Measurements from ENCODE around the gene C1R.
"Not testable (repeated sequence)": the region's sequence is repeated elsewhere in the genome, so short reads cannot be mapped to it uniquely, and the experiment has no call there.

The C1R gene

DNA sequence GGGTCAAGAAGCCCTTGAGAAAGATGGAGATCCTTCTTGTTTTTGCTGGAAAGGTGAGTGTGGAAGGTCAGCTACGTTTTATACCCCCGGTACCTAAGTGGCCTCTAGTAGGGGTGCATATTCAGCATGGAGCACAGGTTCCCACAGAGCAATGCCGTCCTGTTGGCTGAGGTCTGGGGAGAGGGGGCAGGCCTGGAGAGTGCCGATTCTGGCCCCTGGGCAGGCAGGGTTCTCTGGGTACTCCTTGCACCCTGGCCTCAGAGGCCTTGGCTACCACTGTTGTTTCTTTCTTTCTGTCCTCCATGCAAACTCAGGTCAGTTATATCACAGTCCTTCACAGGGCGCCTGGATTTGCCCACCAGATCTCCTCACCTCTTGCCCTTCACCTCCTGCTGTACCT is 27.9 kb upstream of the C1R start:
- no peak for DNase-seq (ENCODE audit: low spot score)

DNA sequence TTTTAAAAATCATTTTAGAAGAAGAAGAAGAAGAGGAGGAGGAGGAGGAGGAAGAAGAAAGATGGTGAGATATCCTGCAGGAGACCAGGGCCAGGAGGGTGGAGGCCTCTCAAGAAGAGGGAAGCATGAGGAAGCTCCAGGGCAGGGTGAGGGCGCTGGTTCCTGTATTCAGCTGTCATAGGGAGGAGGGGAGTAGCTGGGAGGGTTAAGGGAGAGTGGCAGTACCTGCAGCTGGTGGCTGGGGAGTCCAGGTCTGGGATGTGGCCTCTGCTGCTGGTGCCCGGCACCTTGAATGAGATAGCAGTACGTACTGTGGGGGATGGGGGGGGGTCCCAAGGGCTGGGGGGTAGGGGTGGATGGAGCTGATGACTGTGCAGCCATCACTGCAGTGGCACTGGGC is 26.6 kb upstream of the C1R start:
- no peak for DNase-seq (ENCODE audit: low spot score)

DNA sequence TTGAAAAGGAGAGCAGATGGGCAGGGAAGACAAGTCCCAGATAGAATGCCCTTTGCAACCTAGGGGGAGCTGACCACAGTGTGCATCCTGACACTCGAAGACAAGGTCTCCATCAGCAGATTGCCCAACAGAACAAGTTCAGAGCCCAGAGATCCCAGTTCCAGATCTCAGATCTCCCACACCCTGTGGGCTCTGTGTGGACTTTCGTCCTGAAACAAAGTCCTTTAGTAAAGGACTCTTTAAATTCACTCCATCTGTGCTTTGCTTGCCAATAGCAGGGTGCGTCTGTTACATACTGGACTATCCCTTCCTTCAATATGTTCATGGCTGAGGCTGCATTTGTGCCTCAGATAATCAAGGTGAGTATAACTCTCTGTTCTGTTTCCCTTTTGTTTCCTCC is 25.4 kb upstream of the C1R start:
- no peak for DNase-seq (ENCODE audit: low spot score)

DNA sequence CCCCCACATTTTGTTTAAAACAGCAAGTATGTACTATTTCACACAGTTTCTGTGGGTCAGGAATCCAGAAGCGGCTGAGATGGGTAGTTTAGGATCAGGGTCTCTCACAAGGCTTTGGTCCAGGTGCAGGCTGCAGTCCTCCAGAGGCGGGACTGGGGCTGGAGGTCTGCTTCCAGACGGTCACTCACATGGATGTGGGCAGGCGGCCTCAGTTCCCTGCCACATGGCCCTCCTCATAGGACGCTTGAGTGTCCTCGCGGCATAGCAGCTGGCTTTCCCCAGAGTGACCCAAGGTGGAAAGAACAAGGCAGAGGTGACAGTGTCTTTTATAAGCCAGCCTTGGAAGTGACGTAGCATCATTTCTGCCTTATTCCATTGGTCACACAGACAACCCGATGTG is 24.7 kb upstream of the C1R start:
- no peak for DNase-seq (ENCODE audit: low spot score)

DNA sequence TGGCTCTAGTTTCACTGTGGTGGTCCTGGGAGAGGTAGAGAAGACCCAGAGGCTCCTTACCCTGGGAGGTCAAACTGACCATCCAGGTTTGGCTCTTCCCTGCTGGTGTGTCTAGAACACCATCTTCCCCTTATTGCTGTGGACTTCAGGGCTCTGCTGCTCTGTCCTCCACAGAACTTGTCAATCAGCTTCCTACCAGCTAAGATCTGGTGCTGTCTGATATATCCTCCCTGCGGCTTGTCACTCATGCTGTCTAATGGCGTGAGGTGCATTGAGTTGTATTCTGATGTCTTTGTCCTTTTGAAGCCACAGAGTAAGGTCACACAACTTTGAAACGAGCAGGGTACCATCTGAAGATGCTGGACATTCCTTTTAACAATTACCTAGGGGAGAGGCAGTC is 24.0 kb upstream of the C1R start:
- no peak for DNase-seq (ENCODE audit: low spot score)

DNA sequence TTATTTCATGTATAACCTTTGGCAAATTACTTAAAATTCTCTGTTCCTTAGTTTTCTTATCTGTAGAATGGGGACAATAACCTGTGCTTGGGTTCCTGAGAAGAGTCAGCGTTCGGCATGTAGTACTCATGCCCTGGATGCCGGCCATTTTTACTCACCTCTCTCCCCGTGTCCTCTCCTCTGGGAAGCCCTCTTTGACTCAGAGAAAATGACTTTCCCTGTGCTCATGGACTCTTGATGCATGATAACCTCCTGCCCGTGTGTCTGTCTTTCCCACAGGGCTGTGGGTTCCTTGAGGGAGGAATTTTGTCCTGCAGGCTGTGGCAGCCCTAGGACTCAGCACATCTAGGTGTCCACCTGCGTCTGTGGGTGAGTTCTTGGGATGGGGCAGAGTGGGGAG is 22.6 kb upstream of the C1R start:
- DNase-seq (ENCODE audit: low spot score) = no peak

DNA sequence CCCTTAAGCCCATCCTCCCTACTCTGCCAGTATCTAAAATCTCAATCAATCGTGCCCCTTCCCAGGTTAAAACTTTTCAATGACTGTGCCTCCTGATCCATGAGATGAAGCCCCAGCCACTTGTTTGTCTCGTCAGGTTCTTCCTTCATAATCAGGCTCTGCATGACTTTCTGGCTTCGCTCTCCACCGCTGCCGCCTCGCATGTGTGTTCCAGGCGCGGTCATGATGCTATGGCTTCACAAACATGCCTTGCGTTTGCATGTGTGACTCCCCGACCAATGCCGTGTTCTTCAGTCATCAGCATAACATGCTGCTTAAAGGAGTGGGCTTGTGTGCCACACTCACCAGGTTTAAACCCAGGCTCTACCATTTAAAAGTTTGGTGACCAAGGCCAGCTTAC is 21.8 kb upstream of the C1R start:
- DNase-seq (ENCODE audit: low spot score) = no peak

DNA sequence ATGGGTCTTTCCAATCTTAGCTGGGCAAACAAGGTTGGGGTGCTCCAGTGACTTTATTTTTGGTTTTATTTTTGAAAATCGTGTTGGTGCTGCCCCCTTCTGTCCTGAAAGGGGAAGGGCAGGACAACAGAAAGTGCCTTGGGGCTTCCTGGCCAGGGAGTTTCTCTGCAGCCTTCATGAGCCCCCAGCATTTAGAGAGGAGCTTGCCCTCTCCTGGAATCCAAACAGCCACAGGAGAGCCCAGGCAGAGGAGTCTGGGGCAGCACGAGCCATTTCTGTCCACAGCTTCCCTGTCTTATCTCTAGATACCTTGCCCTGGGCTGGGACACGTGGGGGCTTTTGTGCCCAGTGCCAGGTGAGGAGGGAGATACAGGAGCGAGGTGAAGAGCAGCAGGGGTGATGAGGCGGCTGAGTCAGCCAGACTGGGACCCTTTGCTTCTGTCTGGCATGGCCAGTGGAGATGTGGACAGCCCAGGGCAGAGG is 21.2 kb upstream of the C1R start:
- no peak for DNase-seq (ENCODE audit: low spot score)

DNA sequence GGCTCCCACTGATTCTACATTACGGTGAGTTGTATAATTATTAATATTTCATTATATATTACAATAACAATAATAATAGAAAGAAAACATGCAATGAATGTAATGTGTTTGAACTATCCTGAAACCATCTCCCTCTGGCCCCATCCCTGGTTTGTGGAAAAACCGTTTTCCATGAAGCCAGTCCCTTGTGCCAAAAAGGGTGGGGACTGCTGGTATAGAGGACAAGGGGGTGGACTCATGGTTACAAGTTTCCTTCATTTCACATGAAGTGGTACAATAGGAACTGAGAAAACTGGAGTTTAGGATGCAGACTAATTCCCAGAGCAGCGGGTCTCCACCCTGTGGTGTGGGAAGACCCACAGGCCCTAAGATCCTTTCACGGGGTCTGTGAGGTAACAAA is 19.8 kb upstream of the C1R start:
- no peak for DNase-seq (ENCODE audit: low spot score)

DNA sequence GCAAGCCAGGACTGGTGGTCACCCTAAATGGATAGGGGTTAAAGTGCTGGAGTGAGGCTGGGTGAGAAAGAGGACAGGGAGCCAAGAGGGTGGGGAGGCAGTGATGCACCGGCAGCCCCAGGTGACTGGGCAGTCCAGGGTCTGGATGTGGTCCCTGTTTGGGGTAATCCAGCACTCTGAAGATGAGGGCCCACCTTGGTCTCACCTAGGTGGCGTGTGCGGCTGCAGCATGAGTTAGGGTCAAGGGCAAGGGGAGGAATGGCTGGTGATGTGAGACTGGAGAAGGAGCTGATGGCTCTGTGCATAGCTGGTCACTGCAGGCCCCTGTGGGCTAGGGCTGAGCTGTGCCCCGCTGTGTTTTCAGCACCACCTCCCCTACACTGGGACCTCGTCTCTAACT is 18.4 kb upstream of the C1R start:
- DNase-seq (ENCODE audit: low spot score) = no peak

DNA sequence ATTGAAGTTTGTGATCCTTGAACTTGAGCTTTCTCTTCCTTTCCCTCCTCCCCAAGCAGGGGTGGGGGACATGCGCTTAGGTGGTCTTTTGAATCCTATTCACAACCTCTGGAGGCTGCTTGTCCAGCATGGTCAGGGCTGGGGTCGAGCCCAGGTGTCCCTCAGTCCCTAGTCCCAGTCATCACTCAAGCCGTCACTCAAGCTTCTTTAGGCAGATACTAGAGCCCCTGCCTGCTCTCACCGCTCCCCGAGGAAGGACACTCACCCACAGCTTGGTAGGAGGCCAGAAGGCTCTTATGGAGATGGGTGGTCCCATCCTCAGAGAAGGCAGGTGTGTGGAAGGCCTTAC is 17.3 kb upstream of the C1R start:
- DNase-seq (ENCODE audit: low spot score) = no peak

DNA sequence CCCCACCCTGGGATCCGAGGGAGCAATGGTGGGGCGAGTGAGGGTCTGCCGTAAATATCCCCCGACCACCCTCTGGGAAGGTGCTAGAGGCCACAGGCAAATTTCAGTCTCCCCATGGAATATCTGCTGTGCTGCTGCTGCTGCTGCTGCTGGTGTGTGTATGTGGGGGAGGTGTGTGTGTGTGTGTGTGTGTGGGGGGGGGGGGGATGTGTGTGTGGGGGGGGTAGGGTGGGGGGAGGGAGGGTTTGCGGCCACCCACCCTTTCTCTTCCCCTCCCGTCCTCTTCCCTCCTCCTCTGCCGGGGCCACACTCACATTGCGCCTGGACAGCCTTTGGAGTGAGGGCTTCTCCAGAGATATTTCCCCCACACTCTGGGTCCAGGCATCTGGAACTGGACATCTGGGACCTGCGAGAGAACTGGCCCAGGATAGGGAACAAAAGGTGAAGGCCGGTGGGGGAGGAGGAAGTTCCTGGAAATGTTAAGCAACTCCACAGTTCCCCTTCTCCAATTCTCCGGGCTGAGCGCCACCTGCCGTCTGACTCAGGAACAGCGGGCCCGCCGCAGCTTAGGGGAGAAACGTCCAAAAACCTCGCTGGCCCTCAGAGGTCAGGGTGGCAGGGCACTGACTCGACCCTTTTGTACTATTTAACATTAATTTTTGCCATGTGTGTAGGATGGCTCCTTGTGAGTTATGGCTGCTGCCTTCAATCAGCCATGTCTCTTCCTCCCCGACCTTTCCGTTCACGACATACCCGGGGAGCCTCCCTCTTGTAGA is 16.7 kb upstream of the C1R start, which contains the start of gene C1RL:
Gene C1RL, minus strand, starts transcription at position 419 of the 776 bp plus-strand sequence. Its CDS starts 34 bp downstream, at position 385.
- peak; percentile 61 for DNase-seq (ENCODE audit: low spot score)

DNA sequence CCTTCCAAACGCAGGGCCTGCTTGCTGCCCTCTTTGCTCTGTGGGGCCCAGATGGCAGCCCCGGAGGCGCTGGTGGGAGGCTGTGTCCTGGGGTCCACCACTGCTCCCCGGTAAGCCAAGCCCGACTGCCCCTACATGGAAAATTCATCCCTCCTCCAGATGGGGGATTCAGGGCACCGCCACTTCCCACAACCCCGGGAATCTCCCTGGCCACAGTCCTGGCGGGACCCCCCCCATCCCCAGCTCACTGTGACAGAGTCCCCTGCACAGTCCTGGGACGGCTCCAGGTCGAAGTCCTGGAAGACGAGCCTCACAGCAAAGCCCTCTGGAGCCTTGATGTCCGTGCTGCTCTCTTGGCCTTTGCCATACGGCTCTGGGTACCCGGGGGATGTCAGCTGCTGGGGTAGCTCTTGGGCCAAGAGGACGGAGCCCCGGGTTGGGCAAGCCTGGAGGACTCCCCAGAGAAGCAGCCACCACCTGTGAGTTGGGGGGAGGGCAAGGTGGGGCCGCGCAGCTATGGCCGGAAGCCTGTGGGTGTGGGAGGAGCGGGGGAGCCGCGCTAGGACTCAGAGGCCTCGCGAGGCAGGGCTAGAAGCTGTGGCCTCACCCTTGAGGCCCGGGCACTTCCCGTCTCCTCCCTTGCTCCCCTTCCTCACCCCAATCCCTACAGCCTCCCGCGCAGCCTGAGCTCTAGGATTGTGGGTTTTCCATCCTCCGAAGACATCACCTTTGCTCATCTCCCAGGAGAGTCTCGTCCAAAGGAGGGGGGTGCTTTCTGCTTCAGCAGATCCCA is 16.0 kb upstream of the C1R start:
- no peak for DNase-seq (ENCODE audit: low spot score)

DNA sequence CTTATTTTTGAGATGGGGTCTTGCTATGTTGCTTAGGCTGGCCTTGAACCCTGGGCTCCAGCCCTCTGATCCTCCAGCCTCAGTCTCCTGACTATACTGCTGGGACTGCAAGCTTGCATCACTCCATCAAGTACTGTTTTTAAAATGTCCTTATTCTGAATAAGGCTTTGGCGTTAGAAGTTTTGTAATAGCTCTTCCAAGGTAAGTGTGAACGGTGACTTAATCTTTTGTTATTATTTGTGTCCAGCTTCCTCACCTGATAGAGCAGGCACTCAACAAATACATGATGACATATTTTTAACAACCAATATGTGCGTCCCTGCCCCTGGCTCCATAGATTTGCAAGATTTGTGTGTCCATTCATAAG is 15.4 kb upstream of the C1R start:
- DNase-seq (ENCODE audit: low spot score) = no peak

DNA sequence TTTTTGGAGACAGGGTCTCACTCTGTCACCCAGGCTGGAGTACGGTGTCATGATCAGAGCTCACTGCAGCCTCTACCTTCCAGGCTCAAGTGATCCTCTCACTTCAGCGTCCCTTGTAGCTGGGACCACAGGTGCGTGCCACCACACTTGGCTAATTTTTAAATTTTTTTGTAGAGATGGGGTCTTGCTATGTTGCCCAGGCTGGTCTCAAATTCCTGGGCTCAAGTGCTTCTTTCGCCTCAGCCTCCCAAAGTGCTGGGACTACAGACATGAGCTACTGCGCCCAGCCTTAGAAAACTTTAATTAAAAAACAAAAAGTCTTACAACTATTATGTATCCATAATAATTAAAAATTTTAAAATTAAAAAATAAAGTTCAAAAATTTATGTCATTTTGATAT is 14.9 kb upstream of the C1R start:
- not testable (repeated sequence) for DNase-seq (ENCODE audit: low spot score)

DNA sequence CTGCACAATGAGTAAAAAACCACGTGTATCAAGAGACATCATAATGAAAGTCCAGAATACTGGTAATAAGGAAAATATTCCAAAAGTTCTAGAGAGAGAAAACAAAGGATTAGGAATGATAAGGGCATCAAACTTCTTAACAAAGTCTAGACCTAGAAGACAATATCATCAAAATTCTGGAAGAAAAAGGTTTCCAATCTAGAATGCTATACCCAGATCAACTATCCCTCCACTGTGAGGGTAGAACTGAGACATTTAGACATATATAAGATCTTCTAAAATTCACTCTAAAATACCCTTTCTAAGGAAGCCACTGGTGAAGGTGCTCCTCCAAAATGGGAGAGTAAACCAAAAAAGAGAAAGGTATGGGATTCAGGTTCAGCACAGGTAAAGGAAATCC is 13.8 kb upstream of the C1R start:
- DNase-seq (ENCODE audit: low spot score) = no peak

DNA sequence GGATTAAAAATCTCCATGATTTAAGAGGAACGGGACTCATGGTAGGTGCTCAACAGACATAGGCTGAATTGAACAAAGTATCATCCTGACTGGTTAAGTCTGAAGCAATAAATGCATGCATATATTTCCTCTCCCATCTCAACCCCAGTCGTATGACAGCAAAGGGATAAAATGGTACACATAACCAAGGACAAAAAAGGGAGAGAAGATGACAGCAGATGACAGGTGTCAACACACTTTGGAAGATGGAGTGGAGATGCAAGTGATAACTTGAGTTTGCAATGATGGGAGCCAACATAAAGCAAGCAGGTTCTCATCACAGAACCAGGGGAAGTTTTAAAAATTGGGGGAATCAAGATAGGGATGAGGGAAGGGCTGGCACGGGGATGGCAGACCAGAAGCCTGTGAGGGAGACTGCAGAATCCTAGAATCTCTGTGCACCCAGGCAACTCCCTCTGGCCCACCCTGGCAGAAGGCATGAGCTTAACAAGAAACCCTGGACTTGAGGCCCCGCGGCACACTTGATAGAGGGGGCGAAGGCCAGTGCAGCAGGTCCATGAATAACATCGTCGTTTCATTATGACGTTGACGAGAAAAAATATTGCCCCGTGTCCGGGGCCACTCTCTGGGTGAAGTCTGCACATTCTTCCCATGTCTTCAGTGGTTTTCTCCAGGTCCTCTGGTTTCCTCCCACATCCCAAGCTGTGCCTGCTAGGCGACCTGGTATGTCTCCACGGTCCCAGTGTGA is 11.8 kb upstream of the C1R start:
- DNase-seq (ENCODE audit: low spot score) = no peak

DNA sequence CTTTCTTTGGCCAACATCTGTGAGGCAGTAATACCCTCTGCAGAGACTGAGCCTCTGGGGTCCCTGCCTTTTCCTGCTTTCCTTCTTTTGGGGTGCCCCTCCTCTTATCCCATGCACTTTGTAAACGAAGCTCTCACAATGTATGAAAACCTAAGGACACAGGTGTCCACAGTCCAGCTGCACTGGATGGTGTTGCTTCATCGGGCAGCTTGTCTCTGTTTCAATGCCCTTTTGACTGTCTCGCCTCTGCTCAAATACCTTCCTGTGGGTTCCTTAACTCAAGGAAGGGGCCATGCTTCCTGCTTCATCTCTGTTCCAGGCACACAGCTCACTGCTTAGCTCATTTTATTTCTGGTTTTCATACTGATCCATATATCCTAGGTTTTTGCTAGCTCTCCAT is 10.3 kb upstream of the C1R start:
- DNase-seq (ENCODE audit: low spot score) = no peak

DNA sequence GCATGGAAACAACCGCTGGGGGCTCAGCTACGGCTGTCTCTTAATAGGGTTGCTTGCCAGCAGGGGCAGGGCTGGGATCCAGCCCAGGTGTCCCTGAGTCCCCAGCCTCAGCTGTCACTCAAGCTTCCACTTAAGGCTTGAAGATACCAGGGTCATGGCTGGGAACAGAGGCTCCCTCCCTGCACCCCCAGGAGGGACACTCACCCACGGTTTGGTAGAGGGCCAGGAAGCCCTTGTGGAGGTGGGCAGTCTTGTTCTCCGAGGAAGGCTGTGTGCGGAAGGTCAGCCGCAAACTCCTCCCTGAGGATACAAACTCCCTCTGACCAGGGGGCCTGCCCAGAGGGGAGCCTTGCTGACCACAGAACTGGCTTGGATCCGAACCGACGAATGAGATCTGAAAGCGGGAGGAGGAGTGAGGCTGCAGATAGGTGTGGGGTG is 9.5 kb upstream of the C1R start:
- DNase-seq (ENCODE audit: low spot score) = no peak

DNA sequence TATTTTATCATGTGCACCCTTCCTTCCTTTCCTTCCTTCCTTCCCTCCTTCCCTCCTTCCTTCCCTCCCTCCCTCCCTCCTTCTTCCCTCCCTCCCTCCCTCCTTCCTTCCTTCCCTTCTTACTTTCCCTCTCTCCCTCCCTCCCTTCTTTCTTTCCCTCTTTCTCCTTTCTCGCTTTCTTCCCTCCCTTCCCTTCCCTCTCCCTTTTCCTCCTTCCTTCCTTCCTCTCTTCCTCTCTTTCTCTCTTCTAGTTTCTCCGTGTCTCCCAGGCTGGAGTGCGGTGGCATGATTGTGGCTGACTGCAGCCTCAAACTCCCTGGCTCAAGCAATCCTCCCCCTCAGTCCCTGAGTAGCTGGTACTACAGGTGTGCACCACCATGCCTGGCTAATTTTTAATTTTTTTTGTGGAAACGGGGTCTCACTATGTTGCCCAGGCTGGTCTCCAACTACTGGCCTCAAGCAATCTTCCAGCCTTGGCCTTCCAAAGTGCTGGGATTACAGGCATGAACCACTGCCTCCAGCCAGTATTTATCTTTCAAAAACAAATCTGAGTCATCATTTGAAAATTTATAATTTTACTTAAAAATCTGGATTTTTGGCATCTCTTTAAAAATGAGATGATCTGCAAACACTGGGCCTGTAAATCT is 8.9 kb upstream of the C1R start:
- DNase-seq (ENCODE audit: low spot score) = no peak

DNA sequence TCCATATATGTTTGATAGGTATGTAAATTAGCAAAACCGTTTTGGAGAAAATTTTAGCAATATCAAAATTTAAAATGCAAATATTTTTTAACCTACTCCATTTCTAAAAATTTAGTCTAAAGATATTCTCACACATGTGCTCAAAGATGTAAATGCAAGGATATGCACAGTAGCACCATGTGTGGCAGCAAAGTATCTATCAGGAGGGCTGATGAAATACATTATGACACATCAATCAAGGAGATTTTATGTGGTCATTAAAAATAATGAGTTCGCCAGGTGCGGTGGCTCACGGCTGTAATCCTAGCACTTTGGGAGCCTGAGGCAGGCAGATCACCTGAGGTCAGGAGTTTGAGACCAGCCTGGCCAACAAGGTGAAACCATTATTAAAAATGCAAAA is 8.0 kb upstream of the C1R start:
- no peak for DNase-seq (ENCODE audit: low spot score)

DNA sequence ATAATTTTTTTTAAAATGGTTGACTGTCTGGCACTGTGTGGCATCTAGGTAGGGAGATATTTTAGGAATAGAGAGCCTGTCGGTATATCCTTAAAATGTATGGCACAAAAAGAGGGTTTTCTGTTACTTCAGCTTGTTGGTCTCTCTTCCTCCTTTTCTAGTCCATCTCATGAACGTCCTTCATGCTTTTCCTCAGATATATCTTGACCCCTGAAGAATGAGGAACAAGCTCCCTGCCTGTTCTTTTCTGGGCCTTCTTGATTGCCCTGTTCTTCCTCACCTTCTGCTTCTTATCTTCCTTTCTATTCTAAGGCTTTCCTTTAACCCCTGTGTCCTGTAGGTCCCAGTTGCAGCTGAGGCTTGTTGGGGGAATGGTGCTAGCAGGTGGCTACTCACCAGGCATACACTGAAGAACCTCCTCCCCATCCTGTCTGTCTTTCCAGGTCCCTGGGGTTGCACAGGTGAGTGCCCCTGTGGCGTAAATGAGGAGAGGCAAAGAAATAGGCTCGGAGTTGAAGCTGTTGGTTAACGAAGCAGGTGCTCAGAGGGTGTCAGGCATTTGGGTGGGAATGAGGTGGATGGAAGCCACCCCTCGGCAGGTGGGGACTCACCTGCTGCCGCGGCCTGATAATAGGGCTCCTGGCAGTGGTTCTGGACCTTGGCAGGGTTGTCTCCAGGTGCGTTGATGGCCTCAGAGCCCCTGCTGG is 7.2 kb upstream of the C1R start:
- peak; percentile 40 for DNase-seq (ENCODE audit: low spot score)

Measured in pons (tissue), 1 donor.